GM19397 (cell line): ENCODE data around the gene DDI1.

ENCODE experiments used
- ATAC-seq: cut with Tn5 transposase; IDR thresholded peaks from one replicate; pipeline ENCODE4 v1.9.1; 2021; ENCODE audit warnings: mild to moderate bottlenecking, moderate library complexity; ENCODE audit not compliant: unreplicated experiment

The DDI1 gene

DNA sequence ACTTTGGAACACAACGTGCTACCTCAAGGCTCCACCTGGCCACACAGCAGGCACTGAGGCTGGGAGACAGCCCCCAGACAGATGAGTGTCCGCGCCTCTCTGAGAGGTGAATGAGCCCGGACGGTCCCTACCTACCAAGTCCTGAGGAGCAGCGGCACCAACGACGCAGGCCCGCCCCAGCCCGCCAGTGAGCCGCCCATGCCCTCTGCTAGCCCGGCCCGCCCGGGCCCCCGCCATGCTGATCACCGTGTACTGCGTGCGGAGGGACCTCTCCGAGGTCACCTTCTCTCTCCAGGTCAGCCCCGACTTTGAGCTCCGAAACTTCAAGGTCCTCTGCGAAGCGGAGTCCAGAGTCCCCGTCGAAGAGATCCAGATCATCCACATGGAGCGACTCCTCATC is at the start of gene DDI1:
DDI1 (plus strand) TSS at position 53 of the 400 bp plus-strand sequence; CDS start at position 236, 183 bp downstream.
- ATAC-seq, result no peak

DNA sequence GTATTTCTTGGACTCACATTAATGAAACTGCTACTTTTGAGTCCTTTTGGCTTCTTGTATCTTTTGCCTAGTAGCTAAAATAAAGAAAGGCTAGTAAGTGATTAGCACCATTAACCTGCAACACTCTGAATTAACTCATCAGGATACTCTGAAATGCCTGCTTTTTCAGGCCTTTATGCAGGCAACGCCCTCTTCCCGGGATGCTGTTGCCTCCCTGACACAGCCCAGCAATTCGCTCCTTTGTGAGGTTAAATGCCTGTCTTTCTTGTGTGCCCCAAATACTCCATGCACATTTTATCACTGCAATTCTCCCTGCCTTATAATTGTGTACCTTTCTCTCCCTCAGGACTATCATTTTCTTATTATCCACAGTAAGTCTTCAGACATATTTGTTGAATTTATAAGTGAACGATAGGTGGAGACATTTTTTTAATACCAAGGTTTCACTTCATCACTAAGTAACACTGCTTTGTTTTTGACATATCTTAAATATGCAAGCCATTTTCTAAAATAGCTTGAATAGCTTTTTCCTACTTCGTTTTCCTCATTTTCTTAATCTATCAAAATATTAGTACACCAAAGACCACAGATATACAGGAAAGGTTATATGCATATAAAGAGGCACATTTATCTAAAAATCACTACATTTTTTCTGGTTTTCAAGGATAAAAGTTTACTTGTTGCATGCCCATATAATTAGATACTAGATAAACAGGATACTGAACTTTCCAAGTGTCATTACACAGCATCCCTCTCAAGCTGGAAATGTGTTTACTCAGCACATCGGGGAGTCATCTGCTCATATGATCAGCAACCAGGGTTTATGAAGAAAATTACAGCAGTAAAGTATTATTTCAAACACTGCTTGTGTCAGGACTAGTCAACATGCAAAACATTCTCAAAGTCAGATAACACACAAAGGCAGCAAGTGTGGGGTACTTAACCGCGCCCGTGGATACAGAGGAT is 48.5 kb upstream of the DDI1 start:
- no peak for ATAC-seq

DNA sequence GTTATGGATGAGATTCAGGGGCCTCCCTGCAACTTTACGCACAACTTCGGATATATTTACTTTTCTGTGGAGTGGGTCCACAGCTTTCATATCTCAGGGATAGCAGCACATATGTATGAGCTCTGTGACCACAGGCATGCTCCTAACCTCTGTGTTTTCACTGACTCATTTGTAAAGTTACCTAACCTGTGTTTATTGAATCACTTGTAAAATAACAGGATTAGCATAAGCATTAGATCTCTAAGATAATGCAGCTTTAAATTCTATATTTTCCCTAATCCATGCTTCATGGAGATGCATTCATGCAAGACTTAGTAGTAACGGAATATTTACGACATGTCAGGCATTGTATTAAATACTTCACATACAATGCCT is 47.9 kb upstream of the DDI1 start:
- ATAC-seq, result no peak

DNA sequence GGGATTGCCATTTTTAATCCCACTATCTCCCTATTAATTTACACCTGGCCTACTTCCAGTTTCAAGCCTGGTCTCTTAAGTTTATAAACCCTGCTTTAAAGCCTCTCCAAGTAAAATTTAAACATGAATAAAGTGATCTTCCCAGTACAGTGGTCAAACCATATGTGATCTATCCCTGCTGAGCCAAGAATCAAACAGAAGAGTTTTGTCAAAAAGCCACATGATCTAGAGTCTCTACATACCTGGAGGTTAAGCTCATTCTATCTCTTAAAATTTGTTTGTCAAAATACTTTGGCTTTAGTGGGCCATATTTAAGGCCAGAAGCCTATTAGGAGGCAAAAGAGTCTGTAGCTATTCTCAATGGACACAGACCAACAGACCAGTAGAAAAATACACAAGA is 42.9 kb upstream of the DDI1 start:
- no peak for ATAC-seq

DNA sequence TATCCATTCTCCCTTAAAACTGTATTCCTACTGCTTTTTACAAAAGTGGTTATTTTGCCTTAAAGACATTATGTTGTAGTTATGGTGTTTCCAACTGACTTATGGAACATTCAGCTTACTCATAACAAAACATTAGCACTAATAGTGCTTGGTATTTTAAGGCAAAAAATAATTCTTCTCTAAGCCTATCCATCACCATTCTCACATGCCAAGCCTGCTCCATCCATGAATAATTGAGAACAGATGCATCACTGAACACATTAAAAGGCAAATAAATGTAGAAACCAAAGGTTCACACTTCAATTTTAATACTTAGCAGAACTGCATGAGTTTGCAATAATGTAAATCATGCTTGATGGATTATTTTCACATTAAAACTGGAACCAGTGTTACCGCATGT is 42.3 kb upstream of the DDI1 start:
- ATAC-seq, result no peak

DNA sequence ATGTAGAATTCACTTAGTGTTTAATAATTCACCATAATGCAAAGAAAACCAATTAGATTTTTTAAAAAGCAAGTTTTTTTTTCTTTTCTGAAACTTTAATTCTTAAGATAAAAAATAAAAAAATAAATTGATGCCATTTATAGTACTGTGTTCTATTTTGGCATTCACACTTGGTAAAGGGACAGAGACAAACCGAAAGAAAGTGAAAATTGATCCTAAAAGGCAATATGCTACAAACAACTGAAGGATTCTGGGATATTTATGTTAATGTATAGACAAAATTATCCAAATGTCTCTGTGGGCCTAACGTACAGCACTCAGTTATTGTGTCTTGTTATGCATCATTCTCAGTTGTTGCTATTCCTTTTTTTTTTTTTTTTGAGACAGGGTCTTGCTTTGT is 41.9 kb upstream of the DDI1 start:
- ATAC-seq, result no peak

DNA sequence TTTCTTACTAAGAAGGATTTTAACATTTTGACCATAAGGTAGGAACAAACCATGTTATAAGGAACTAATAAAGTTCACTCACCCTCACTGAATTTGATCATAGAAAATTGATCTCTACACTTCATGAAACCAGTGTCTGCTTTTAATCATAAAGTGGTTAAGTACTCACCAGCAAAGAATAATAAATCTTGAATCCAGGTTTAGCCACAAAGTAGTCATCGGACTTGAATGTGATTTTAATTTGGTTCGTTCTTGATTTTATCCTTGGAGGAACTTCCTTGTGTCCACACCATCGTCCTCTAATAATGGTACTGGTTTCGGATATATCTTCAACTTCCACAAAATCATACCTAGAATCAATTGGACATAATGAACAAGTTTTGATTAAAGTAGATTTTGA is 40.5 kb upstream of the DDI1 start:
- ATAC-seq, result no peak

DNA sequence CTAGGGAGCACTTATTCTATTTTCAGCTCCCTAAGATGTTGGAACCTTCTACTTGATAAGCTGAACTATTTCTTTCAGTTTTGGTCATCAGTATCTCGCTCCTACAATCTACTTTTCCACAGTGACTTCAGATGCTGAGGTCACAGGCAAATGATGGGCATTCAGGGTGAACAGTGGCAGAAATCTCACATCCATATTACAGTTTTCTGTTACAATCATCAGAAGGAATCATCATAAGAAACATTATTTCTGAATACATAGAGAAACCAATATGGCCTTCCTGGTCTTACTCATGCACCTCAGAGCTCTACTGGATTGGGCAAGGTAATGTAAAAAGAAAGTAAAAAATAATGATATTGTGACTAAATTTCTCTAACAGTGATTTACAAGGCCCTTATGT is 39.4 kb upstream of the DDI1 start:
- peak; percentile 73 for ATAC-seq

DNA sequence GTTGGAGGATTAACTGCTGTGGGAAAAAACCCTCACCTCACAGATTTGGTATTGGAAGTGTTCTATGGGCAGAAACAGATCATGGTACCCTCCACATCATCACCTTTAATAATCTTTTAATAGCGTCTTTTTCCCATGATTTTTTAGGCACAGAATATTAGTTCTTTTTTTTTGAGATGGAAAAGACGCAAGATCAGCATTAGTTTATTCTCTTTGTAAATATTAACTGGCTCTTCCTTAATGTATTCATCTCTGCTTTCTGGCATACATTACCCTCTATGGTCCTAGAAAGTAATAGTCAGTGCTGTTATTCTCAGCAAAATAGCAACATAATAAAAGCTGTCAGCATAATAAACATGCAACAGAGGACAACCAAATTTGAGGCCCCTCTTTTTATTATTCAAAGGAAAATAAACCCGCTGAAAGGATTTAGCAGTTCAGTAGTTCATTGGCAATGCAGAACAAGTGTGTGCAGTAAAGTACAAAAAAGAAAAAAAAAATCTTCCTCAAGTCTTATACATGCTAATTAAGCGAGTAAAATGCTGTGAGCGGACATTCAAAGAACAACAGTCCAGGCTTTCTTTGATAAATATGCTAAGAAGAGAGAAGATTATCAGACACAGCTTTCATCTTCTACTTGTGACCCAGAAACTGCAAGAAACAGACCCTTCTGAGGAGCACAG is 37.5 kb upstream of the DDI1 start:
- no peak for ATAC-seq

DNA sequence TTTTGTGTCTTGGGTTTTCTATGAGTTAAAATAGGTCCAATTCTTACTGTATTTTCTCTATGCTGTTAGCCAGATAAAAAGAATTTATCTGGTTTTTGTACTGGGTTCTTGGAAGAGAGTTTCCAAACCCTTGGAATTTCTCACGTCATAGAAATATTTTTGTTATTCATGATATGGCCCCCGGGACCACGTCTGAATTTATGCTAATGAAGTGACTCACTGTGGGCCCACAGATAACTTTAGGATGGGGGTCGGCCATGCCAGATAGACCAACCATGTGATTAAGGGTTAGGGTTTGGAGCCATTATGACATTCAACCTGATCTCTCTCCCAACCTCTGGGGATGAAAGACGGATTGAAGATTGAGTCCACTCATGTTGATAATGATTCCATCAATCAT is 35.6 kb upstream of the DDI1 start:
- ATAC-seq, result no peak

DNA sequence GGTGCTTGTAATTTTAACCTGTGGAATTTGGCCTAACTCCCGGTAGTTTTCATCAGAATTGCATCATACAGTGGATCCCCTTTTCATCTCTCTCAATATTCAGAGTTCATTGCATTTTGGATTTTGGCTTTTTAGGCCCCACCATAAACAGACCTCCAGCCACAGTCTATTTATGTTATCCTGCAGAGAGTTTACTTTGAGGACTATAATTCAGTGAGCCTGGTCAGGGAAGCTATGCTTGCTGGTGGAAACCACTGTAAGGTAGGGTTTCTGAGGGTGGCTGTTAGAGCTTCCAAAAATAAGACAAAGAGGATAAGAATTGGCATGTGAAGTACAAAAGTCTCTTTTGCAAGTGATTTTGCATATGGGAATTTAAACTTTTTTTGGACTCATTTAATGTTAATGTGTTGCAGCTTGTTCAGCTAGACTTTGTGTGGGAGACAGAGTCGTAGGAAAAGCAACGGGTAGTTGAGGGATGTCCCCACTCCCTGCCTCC is 34.8 kb upstream of the DDI1 start:
- ATAC-seq, result no peak

DNA sequence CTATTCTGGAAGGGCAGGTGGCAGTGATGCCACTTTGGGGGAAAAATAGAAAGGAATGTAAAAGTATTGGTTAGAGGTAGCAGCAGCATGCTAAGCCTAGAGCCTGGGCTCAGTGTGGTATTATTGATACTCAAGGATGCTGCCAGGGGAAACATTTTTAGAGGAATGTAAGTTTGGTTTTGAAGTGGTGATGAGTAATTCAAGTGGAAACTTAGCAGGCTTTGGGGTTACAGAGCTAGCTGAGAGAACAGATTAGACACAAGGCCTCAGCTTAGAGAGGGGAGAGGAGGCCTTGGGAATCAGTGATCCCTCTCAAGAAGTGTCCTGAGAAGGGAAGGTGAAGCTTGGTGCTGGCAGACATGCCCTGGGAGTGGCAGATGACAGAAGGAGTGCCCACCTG is 32.9 kb upstream of the DDI1 start:
- ATAC-seq, result no peak

DNA sequence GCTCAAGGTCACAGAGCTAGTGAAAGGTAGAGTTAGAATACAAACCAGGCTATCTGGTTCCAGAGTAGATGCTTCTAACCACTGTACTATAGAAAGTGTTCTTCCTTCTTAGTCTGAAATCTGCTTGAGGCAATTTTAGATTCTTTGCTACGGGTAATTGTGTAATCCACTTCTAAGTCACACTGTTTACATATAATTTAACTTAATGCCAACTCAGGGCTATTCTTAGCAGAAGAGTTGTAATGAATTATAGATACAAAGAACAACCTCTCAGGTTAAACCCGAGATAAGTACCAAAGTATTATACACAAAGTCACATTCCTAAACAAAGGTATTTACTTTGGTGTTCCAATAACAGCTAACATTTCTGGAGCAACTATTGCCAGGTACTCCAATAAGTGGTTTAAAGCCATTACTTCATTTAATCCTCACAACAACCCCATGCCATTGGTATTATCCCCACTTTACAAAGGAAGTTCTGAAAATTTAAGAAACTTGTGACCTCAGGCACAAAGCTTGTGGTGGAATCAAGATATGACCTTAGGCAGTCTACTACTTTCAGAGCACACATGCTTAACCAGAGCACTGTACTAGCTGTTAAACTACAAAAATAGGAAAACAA is 31.1 kb upstream of the DDI1 start:
- no peak for ATAC-seq

DNA sequence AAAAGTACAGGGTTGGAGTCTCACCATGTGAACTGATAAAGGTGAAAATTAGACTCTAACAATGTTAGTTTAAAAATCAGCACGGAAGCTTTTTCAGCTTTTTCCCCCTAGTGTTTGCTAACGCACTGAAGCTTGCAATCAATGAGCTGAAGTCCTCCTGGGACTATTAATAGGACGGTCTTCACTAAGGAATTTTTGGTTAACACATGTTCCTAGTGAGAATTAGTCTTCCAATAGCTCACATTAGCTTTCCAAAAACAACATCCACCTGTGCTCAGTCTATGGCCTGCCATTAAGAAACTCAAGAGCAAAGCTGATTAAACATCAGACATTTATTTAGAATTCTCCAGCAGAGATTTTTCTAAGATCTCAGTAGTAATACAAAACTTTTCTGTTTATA is 26.7 kb upstream of the DDI1 start:
- no peak for ATAC-seq

DNA sequence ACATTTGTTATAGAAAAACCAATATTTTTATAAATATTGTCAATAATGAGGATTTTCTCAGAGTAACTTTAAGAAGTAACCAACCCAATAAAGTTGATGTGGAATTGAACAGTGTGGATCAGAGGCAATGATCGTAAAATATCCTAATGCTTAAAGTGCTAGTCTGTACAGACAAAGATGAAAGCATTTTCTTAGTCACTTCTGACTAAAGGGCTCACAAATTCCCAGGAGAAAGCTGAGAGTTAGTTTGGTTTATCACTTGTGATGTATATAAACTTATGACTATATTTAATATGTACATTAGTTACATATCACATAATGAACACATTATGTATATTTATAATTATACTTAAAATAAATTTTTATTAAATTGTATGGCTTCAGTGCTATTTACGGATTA is 25.4 kb upstream of the DDI1 start:
- no peak for ATAC-seq

DNA sequence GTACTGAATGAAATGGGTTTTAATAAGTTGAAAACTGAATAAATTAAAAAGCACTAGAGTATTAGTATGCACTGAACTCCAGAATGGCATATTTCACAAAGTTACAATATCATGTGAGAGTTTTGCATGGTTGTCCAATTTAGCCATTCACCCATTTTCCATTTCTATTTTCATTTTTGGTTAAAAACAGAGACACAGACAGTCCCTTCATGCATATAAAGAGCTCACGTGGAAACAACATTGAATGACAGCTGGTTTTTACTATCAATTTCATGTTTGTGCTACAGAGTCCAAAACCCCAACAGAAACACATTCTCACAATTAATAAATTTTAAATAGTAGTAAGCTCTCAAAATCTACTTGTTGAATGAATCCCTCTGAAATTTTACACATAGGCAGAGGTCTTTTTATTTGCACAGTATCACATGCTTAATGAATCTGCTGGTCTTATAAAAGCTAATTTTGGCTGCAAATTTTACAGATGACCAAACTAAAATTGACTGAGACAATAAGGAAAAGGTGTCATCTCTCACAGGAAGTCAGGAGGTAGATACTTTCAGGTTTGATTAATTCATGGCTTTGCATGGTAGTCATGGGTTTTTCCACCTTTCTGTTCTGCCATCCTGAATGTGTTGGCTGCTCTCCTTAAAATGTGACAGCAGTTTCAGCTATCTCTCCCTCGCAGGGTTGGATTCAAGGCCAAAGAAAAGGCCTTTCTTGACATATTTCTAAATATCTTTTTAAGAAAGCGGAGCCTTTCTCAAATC is 20.6 kb upstream of the DDI1 start:
- ATAC-seq, result peak; percentile 90

DNA sequence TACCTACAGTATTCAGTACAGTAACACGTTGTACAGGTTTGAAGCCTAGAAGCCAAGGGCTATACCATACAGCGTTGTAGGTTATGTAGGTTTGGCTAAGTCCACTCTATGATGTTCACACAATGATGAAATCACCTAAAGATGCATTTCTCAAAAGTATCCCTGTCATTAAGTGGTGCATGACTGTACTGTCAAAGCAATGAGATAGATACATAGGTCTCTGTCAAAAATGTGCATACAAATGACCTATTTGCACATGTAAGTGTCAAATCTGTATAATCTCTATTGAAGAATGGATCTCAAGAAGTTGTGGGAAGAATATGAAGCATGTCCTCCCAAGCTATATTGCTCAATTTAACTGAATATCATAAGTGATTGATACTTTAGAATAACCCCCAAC is 11.9 kb upstream of the DDI1 start:
- ATAC-seq, result no peak

DNA sequence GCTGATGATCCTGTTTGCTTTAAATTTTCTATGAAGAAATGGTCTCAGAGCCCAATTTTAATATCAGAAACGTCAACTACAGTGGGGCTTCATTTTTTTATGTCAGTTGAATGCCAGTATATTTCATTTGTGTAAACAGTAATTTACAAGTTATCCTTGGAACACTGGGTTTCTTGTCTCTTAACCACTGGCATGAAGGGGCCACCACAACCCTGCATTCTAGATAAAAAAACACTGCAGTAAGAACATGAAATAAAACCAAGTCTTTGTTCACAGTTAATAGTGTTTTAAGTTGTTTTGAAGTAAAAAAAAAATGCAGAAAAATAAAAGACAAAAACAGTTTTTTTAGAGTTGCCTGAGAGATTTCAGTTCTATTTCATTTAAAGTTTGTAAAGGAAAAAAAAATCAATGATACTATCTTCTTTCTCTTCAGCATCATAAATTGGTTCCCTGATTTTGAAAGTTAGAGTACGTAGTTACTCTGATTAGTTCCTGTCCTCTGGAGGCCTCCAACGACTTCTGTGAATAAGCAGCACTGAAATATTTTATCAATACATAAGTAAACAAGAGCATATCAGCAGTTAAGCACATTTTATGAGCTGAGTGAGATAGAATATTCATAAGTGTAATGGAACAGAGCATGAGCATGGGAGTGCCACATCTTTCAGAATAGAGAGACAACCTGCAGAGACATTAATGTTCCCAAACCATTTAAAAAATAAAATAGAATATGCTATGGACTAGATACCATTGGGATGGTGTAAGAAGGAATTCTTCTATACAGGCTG is 7.8 kb upstream of the DDI1 start:
- no peak for ATAC-seq

DNA sequence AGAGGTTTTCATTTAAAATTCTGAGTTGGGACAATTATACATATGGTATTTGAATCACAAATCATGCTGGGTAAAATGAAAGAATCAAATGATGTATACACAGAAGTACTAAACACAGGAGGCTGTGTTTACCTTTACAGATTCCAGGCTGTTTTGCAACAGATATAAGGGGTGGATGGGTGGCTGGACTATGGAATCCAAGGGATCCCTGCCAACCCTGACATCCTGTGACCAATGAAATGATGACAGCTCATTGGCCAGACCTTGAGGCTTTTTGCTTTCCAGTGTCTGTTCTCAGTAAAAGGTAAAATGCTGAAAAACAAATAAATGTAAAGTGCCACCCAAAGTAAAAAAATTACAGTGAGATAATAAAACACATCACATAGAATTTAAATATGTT is 3.3 kb upstream of the DDI1 start:
- no peak for ATAC-seq

DNA sequence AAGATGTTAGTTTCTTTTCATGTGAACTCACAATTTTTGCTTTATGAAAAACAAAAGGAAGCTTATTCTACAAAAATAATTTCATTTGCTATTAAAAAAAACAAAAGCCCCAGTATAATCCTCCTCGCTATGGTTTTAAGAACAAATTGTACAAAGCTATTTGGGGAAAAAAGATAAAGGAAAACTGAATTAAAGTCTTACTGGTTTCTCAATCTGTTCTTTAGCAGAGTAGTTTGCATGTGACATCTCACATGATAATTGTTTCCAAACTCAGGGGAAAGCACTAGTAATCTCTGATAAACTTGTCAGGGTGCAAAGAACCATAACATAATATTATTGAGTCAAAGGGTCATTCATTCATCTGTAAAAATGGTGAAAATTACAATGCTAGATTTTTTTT is 2.9 kb upstream of the DDI1 start:
- no peak for ATAC-seq
